CD4-positive, alpha-beta memory T cell (primary cell): ENCODE results near the gene TNNC2. TPM values are rescaled to one million over a fixed set of nuclear protein-coding genes. Genes with fewer than 3 reads are reported as not detected.
"Not testable (repeated sequence)": the region's sequence is repeated elsewhere in the genome, so short reads cannot be mapped to it uniquely, and the experiment has no call there.

Experiments used
- CTCF ChIA-PET: fragments of 350-600 bp; sonication (Branson Sonifier 250); formaldehyde crosslinking; loops from one replicate; lab custom pipeline; 2021; ENCODE audit warnings: inconsistent platforms; ENCODE audit not compliant: partially characterized antibody; lab: Charles Lee
- POLR2A ChIA-PET: fragments of 350-600 bp; sonication (Branson Sonifier 250); formaldehyde crosslinking; loops from one replicate; lab custom pipeline; 2021; ENCODE audit not compliant: partially characterized antibody; lab: Charles Lee
- DNase-seq, 5 donors: peaks; one replicate each; pipeline versions ENCODE4 v3.0.0 to v3.0.0-alpha.2; 2020 to 2022; ENCODE audit warnings: mixed read lengths in 1 of 5
- H3K27ac ChIP-seq: one replicate; pipeline ENCODE4 v1.7.0; 2013; ENCODE audit warnings: low read depth, low read length
- H3K27me3 ChIP-seq: 2 replicates; pipeline ENCODE4 v1.7.0; 2013; ENCODE audit warnings: mild to moderate bottlenecking, low read length, moderate library complexity; ENCODE audit not compliant: insufficient read depth
- H3K36me3 ChIP-seq: 2 replicates; pipeline ENCODE4 v1.7.0; 2013; ENCODE audit warnings: mild to moderate bottlenecking, low read length, moderate library complexity; ENCODE audit not compliant: insufficient read depth
- H3K4me1 ChIP-seq: 2 replicates; pipeline ENCODE4 v1.7.0; 2013; ENCODE audit warnings: mild to moderate bottlenecking, low read length, moderate library complexity; ENCODE audit not compliant: insufficient read depth
- H3K4me3 ChIP-seq, 2 donors: one replicate each; pipeline ENCODE4 v1.7.0; 2013; ENCODE audit warnings: low read length in 2 of 2, mild to moderate bottlenecking in 1 of 2
- H3K9me3 ChIP-seq, 2 donors: one replicate each; pipeline ENCODE4 v1.7.0; 2013; ENCODE audit warnings: low read length in 2 of 2, control low read depth in 1 of 2; ENCODE audit not compliant: control insufficient read depth in 1 of 2
- H3K27ac Mint-ChIP-seq, 7 donors: one replicate each; pipeline ENCODE4 v1.8.0; 2020 to 2021; ENCODE audit warnings: mixed read lengths in 7 of 7, mild to moderate bottlenecking in 6 of 7, inconsistent platforms in 3 of 7, moderate library complexity in 3 of 7
- H3K27me3 Mint-ChIP-seq, 2 donors: one replicate each; pipeline ENCODE4 v1.8.0; 2020 to 2021; ENCODE audit warnings: mixed read lengths in 2 of 2
- H3K36me3 Mint-ChIP-seq, 2 donors: one replicate each; pipeline ENCODE4 v1.8.0; 2020 to 2021; ENCODE audit warnings: mixed read lengths in 2 of 2, inconsistent platforms in 1 of 2, mild to moderate bottlenecking in 1 of 2
- H3K4me1 Mint-ChIP-seq, 4 donors: one replicate each; pipeline ENCODE4 v1.8.0; 2020 to 2021; ENCODE audit warnings: mixed read lengths in 4 of 4, mild to moderate bottlenecking in 1 of 4
- H3K4me3 Mint-ChIP-seq, 8 donors: one replicate each; pipeline ENCODE4 v1.8.0; 2020 to 2021; ENCODE audit warnings: mixed read lengths in 8 of 8, mild to moderate bottlenecking in 7 of 8, moderate library complexity in 6 of 8, inconsistent platforms in 3 of 8
- H3K9me3 Mint-ChIP-seq, 8 donors: one replicate each; pipeline ENCODE4 v1.8.0; 2020 to 2021; ENCODE audit warnings: mixed read lengths in 8 of 8, mild to moderate bottlenecking in 5 of 8, inconsistent platforms in 3 of 8, moderate library complexity in 1 of 8
- intact Hi-C: fragments of 100-400 bp; cut with micrococcal nuclease; formaldehyde crosslinking; loops from one replicate; pipeline ENCODE4 v1.15.1; 2023
- polyA plus RNA-seq, 2 donors: library from polyadenylated mRNA; unstranded; fragments of 300-500 nt; fragmentation: Illumina TruSeq; gene quantifications; one replicate each; pipeline ENCODE4 v1.2.3, GENCODE V29; 2021
- total RNA-seq, 2 experiments: library from RNA; stranded (reverse); gene quantifications; one replicate each; pipeline ENCODE4 v1.2.3, GENCODE V29; 2021

Gene TNNC2
- total and polyA plus RNA-seq, 4 experiments from 2014 or later = 0.61 to 0.67 TPM; not detected in 2

DNA sequence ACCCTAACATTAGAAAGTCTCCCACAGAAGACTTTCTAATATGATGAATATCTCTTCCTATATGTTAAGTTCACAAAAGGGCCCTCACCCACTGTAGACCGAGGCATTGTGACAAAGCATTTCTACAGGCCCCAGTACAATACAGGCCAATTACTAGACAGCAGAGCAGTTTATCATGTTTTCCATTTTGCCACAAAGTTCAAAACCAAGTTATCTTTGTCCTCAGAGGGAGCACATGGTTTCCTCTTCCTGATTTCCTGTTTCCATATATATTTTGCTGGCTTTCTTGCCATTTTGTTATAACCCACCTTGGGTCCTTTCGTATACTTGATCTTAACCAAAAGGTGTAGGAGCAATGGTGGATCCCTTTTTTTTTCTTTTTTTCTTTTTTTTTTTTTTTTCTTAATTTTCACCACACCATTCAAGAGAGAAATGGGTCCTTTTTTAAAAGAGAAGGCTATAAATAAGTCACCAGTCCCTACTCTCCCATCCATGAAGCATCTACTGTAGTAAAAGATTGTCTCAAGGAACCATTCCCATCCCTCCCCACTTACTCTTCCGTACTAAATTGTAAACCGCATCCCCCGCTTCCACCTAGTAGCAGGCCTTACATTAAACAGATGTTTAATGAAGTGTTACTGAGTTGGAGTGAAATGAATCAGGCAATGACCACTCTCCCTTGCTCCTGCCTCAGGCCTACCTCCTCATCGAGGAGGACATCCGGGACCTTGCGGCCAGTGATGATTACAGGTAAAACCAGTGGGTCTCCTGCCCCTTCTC lies 16.7 kb downstream of the TNNC2 start:
- peaks cover 23% of the 10 kb centered on the region for H3K36me3 ChIP-seq
- H3K27ac Mint-ChIP-seq = peak overlapping the region in 3 of 7 donors; percentile 34 to 66 (median 38)
- intact Hi-C loops = no loop called here

DNA sequence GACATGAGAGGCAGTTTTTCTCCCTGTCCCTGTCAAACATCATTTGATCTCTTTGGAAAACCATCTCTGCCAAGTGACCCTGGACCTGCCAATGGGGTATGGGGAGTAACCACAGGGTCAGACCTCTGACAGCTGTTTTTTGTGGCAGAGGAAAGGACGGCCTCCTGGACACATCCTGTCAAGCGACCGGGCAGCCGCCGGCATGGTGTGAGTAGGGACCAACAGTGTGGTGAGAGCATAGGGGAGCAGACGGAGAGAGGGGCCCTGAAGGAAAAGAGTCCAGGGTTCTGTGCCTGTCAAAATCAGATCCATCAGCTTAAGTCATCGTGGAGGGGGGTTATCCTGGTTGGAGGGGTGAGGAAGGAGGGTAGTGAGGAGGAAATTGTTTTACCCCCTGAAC lies 25.3 kb downstream of the TNNC2 start:
- intact Hi-C loops = no loop called here
- H3K9me3 ChIP-seq = no peaks in the 10 kb centered on the region
- Mint-ChIP-seq H3K4me1 (peaks cover 4 to 11% (median 8%) of the 10 kb centered on the region in 4 donors), H3K4me3 (no peak overlapping the region), H3K9me3 (no peaks in the 10 kb centered on the region), H3K27ac (peak overlapping the region in 2 of 7 donors; percentile 32 to 42), H3K36me3 (peaks cover 33 to 47% of the 10 kb centered on the region in 2 donors), H3K27me3 (no peaks in the 10 kb centered on the region)
- H3K27me3 ChIP-seq = no peaks in the 10 kb centered on the region
- no peak overlapping the region for H3K27ac ChIP-seq
- ChIA-PET POLR2A (no interaction called here), CTCF (interaction anchor here (1.4 kb wide), 1 partner anchor 10 kb away, joined by 4 read pairs; the partner anchor contains the start of genes DNTTIP1 and WFDC3)
- H3K4me1 ChIP-seq = peaks cover 7% of the 10 kb centered on the region
- H3K36me3 ChIP-seq = peaks cover 53% of the 10 kb centered on the region
- DNase-seq = no peak
- H3K4me3 ChIP-seq = no peak overlapping the region

More for the DNA sequence above, 16.7 kb downstream of the TNNC2 start:
- no peak overlapping the region for H3K27ac ChIP-seq
- H3K9me3 ChIP-seq = no peaks in the 10 kb centered on the region
- CTCF ChIA-PET = interaction anchor here (1.7 kb wide), 1 partner anchor 11 kb away, joined by 9 read pairs; no protein-coding TSS in a partner anchor
- H3K27me3 ChIP-seq = no peaks in the 10 kb centered on the region
- Mint-ChIP-seq H3K27me3 (no peaks in the 10 kb centered on the region), H3K36me3 (peaks cover 28 to 51% of the 10 kb centered on the region in 2 donors), H3K4me1 (peaks cover 7 to 23% (median 14%) of the 10 kb centered on the region in 4 donors), H3K4me3 (no peak overlapping the region), H3K9me3 (no peaks in the 10 kb centered on the region)
- no peak overlapping the region for H3K4me3 ChIP-seq
- H3K4me1 ChIP-seq = peaks cover 15% of the 10 kb centered on the region
- no peak for DNase-seq
- POLR2A ChIA-PET = interaction anchor here (1.0 kb wide), 1 partner anchor 435 kb away, joined by 3 read pairs; no protein-coding TSS in a partner anchor

DNA sequence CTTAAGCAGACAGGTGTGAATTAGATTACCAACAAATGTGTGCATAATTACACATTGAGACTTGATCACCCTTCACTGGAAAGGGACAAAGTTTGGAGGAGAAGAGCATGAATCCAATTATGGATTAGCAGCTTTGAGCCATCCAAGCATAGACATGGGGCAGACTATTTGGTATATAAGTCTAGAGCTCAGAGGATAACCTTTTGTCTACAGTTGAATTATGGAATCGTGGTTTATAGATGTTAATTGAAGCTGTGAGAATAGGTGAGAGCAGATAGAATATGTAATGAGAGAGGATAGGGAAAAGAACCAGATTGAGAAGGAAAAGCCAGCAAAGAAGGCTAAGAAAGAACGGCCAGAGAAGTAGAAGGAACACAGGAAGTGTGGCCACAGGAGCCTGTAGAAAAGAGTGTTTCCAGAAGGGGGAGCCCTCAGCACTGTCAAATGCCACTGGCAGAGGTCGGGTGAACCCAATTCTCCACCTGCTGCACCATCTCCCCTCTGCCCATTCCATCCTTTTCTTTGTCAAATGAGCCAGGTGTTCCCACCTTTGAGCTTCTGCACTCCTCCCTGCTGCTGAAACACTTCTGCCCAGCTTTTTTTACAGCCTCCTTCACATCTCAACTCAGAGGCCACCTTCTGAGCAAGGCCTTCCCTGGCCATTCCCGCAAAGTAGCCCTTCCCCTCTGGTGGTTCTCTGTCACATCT lies 28.0 kb downstream of the TNNC2 start:
- H3K27ac Mint-ChIP-seq = peak overlapping the region in 6 of 7 donors; percentile 3 to 89 (median 46)
- peaks cover 4 to 11% (median 8%) of the 10 kb centered on the region in 4 donors for H3K4me1 Mint-ChIP-seq
- H3K36me3 ChIP-seq = peaks cover 46% of the 10 kb centered on the region
- peaks cover 30 to 42% of the 10 kb centered on the region in 2 donors for H3K36me3 Mint-ChIP-seq
- peaks cover 7% of the 10 kb centered on the region for H3K4me1 ChIP-seq
- H3K4me3 ChIP-seq = no peak overlapping the region
- POLR2A ChIA-PET = interaction anchor here (0.5 to 1.9 kb wide), 4 partner anchors 18 to 172 kb away, joined by 3 to 24 read pairs (median 4); partner anchors contain the start of genes PCIF1 and ZNF335
- DNase-seq = peak; percentile 56 to 62 (median 60)
- intact Hi-C loops = loop anchor here (1.0 to 10.0 kb wide), 4 partner anchors 56 to 886 kb away; partner anchors contain the start of genes ACOT8, CTSA, NEURL2 and TP53RK
- H3K27me3 Mint-ChIP-seq = no peaks in the 10 kb centered on the region
- H3K9me3 Mint-ChIP-seq = no peaks in the 10 kb centered on the region
- CTCF ChIA-PET = interaction anchor here (0.6 to 3.2 kb wide), 32 partner anchors 8 to 1722 kb away, joined by 3 to 54 read pairs (median 6); partner anchors contain the start of genes ACOT8, CTSA, NEURL2 and PCIF1
- H3K27ac ChIP-seq = no peak overlapping the region
- H3K9me3 ChIP-seq = no peaks in the 10 kb centered on the region
- no peak overlapping the region for H3K4me3 Mint-ChIP-seq
- no peaks in the 10 kb centered on the region for H3K27me3 ChIP-seq

DNA sequence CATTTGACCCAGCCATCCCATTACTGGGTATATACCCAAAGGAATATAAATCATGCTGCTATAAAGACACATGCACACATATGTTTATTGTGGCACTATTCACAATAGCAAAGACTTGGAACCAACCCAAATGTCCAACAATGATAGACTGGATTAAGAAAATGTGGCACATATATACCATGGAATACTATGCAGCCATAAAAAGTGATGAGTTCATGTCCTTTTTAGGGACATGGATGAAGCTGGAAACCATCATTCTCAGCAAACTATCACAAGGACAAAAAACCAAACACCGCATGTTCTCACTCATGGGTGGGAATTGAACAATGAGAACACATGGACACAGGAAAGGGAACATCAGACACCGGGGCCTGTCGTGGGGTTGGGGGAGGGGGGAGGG lies 29.2 kb downstream of the TNNC2 start:
- Mint-ChIP-seq H3K4me1 (peaks cover 5 to 16% (median 8%) of the 10 kb centered on the region in 4 donors), H3K36me3 (peaks cover 26 to 38% of the 10 kb centered on the region in 2 donors)
- H3K27me3 ChIP-seq, H3K27ac ChIP-seq, H3K9me3 ChIP-seq, H3K27me3 Mint-ChIP-seq, H3K9me3 Mint-ChIP-seq, H3K4me3 Mint-ChIP-seq, H3K27ac Mint-ChIP-seq, H3K4me3 ChIP-seq, DNase-seq, H3K4me1 ChIP-seq: not testable (repeated sequence)
- H3K36me3 ChIP-seq = peaks cover 36% of the 10 kb centered on the region
- ChIA-PET CTCF (interaction anchor here (1.6 to 3.2 kb wide), 11 partner anchors 9 to 189 kb away, joined by 4 to 54 read pairs (median 11); partner anchors contain the start of genes ACOT8, PCIF1 and ZNF335), POLR2A (interaction anchor here (1.9 kb wide), 1 partner anchor 173 kb away, joined by 24 read pairs; the partner anchor contains the start of gene ZNF335)
- intact Hi-C loops = loop anchor here (10.0 kb wide), 2 partner anchors 57 to 887 kb away; partner anchors contain the start of genes ACOT8, TP53RK and ZSWIM3

DNA sequence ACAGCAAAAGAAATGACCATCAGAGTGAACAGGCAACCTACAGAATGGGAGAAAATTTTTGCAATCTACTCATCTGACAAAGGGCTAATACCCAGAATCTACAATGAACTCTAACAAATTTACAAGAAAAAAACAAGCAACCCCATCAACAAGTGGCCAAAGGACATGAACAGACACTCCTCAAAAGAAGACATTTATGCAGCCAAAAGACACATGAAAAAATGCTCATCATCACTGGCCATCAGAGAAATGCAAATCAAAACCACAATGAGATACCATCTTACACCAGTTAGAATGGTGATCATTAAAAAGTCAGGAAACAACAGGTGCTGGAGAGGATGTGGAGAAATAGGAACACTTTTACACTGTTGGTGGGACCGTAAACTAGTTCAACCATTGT lies 29.6 kb downstream of the TNNC2 start:
- H3K27ac ChIP-seq, DNase-seq, H3K9me3 Mint-ChIP-seq, H3K27me3 ChIP-seq, H3K27me3 Mint-ChIP-seq, H3K4me3 ChIP-seq, CTCF ChIA-PET, H3K4me3 Mint-ChIP-seq, H3K9me3 ChIP-seq, POLR2A ChIA-PET: not testable (repeated sequence)
- peaks cover 31% of the 10 kb centered on the region for H3K36me3 ChIP-seq
- Mint-ChIP-seq H3K36me3 (peaks cover 23 to 37% of the 10 kb centered on the region in 2 donors), H3K4me1 (peaks cover 9 to 21% (median 13%) of the 10 kb centered on the region in 4 donors), H3K27ac (peak overlapping the region in 2 of 7 donors; percentile 13 to 64)
- intact Hi-C loops = loop anchor here (10.0 kb wide), 2 partner anchors 57 to 887 kb away; partner anchors contain the start of genes ACOT8, TP53RK and ZSWIM3
- H3K4me1 ChIP-seq = peaks cover 14% of the 10 kb centered on the region

DNA sequence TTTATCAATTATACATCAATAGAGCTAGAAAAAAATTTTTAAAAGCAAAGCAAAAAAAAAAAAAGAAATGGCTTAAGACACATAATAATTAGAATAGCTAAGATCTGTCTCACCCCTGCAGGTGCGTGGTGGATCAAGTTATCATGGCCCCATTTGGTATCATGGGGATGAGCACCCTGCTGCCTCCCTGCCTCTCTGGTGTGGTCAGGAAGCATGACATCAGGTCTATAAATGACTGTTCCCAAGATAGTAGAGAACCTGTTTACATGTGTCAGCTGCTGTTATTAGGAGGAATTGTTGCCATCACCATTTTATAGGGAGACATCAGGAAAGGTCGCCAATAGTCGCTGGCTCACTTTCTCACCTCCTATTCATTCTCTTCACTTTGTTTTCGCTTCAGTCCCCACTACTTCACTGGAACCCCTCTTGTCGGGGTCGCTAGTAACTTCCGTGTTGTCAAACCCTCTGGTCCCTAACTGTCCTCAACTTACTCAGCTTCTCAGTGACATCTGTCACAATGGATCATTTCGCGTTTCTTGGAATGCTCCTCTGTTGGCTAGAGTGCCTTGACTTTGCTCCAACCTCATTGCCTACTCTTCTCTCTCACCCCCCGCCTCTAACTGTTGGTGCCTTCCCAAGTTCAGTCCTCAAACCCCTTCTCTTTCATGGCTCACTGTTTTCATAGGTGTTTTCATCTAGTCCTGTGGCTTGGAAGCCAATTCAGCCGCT lies 30.6 kb downstream of the TNNC2 start:
- H3K36me3 Mint-ChIP-seq = peaks cover 17 to 33% of the 10 kb centered on the region in 2 donors
- ChIA-PET CTCF (no interaction called here), POLR2A (no interaction called here)
- H3K27ac Mint-ChIP-seq = peak overlapping the region in 3 of 7 donors; percentile 22 to 51 (median 43)
- intact Hi-C loops = loop anchor here (1.0 to 10.0 kb wide), 3 partner anchors 58 to 888 kb away; partner anchors contain the start of genes ACOT8, TP53RK and ZSWIM3
- Histone ChIP-seq H3K36me3 (peaks cover 23% of the 10 kb centered on the region), H3K4me1 (peaks cover 18% of the 10 kb centered on the region), H3K27ac (no peak overlapping the region), H3K27me3 (no peaks in the 10 kb centered on the region), H3K4me3 (no peak overlapping the region), H3K9me3 (no peaks in the 10 kb centered on the region)
- peaks cover 12 to 27% (median 21%) of the 10 kb centered on the region in 4 donors for H3K4me1 Mint-ChIP-seq
- no peak overlapping the region for H3K4me3 Mint-ChIP-seq
- H3K27me3 Mint-ChIP-seq = no peaks in the 10 kb centered on the region
- no peaks in the 10 kb centered on the region for H3K9me3 Mint-ChIP-seq
- no peak for DNase-seq
